Esophagus muscularis mucosa (tissue), 4 donors: ENCODE data around the gene OR4L1. TPM values are rescaled to one million over a fixed set of nuclear protein-coding genes. Genes with fewer than 3 reads are reported as not detected.

Experiments used
- DNase-seq: peaks from one replicate; pipeline ENCODE4 v3.0.0-alpha.2; 2017; ENCODE audit errors: extremely low spot score
- H3K27ac ChIP-seq, 4 donors: fragments of 200-600 bp; sonication (generic); replicated peaks in 1 of 4; 1 replicate in 3 of 4; 2 replicates in 1 of 4; pipeline ENCODE4 v1.5.1; 2016 to 2019; ENCODE audit warnings: mild to moderate bottlenecking in 1 of 4
- H3K27me3 ChIP-seq, 4 donors: fragments of 200-600 bp; sonication (generic); one replicate each; pipeline versions ENCODE4 v1.5.1 to v1.6.0; 2016 to 2019
- H3K36me3 ChIP-seq, 4 donors: fragments of 200-600 bp; sonication (generic); one replicate each; pipeline ENCODE4 v1.5.1; 2016 to 2019
- H3K4me1 ChIP-seq, 4 donors: fragments of 200-600 bp; sonication (generic); one replicate each; pipeline ENCODE4 v1.5.1; 2016 to 2019
- H3K4me3 ChIP-seq, 4 donors: fragments of 200-600 bp; sonication (generic); 1 replicate in 2 of 4; 2 replicates in 2 of 4; pipeline ENCODE4 v1.5.1; 2016 to 2019; ENCODE audit warnings: mild to moderate bottlenecking in 4 of 4, moderate library complexity in 1 of 4
- H3K9me3 ChIP-seq, 4 donors: fragments of 200-600 bp; sonication (generic); 1 replicate in 3 of 4; 2 replicates in 1 of 4; pipeline ENCODE4 v1.5.1; 2016 to 2019
- CTCF ChIP-seq, 3 experiments: fragments of 200-600 bp in 2 of 3; fragments of 450-650 bp in 1 of 3; sonication (generic) in 2 of 3; IDR thresholded peaks; one replicate each; pipeline ENCODE4 v1.5.1; 2017 to 2019; ENCODE audit warnings: antibody characterized with exemption in 3 of 3, mild to moderate bottlenecking in 2 of 3, moderate library complexity in 1 of 3
- EP300 ChIP-seq: sonication (generic); formaldehyde crosslinking; IDR thresholded peaks from one replicate; pipeline ENCODE4 v1.6.1; 2017; ENCODE audit warnings: antibody characterized with exemption
- POLR2A ChIP-seq: fragments of 450-650 bp; IDR thresholded peaks from one replicate; pipeline ENCODE4 v1.6.1; 2017; ENCODE audit warnings: antibody characterized with exemption, moderate library complexity, mild to moderate bottlenecking, low read depth
- POLR2AphosphoS5 ChIP-seq, 2 donors: sonication (generic); formaldehyde crosslinking; IDR thresholded peaks; one replicate each; pipeline ENCODE4 v1.6.1; 2017; ENCODE audit warnings: antibody characterized with exemption in 2 of 2
- WGBS: methylation state at CpG from one replicate; pipeline ENCODE4 v1.1.5; 2018; 5-methylcytosine and 5-hydroxymethylcytosine counted together
- intact Hi-C: fragments of 100-400 bp; cut with DNase I; formaldehyde crosslinking; loops from one replicate; pipeline ENCODE4 v1.15.1; 2023
- total RNA-seq, 4 donors: library from RNA; depleted of rRNA; stranded (reverse); fragments of >200 nt; gene quantifications; one replicate each; pipeline versions ENCODE4 v1.1.0 to v1.2.1, GENCODE V29; 2016

Gene OR4L1
- total RNA-seq = not detected

DNA sequence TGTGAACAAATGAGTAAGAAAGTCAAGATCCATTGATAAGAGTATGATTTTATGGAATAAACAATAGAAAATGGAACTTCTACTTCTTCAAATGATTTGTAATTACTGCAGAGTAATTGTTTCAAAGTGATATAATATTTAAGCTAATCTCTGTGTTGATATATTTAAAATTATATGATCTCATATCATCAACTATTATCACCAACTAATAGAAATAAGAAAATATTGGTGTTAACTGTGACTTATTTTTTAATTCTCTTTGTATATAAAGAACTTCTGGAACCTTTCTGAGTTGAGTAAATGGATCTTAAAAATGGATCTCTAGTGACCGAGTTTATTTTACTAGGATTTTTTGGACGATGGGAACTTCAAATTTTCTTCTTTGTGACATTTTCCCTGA is at the start of gene OR4L1:
Gene OR4L1, plus strand, starts transcription at position 301 of the 400 bp plus-strand sequence. Its CDS starts 0 bp downstream, at position 301.
- Histone ChIP-seq H3K4me3 (no peak within 1 kb of the TSS), H3K27ac (no peak within 1 kb of the TSS), H3K36me3 (no peaks in the 10 kb centered on the region), H3K4me1 (no peaks in the 10 kb centered on the region), H3K27me3 (peaks cover 0 to 3% (median 0%) of the 10 kb centered on the region in 4 donors), H3K9me3 (peaks cover 0 to 12% (median under 1%) of the 10 kb centered on the region in 4 donors)
- intact Hi-C loops = no loop called here
- 59% methylated on average over 2 of the region's 2 CpGs for WGBS
- DNase-seq = no peak
- TF ChIP-seq POLR2A (no peak), EP300 (no peak), CTCF (IDR thresholded peaks at IDR 0.05) (no peak), POLR2AphosphoS5 (IDR thresholded peaks at IDR 0.05) (no peak)

DNA sequence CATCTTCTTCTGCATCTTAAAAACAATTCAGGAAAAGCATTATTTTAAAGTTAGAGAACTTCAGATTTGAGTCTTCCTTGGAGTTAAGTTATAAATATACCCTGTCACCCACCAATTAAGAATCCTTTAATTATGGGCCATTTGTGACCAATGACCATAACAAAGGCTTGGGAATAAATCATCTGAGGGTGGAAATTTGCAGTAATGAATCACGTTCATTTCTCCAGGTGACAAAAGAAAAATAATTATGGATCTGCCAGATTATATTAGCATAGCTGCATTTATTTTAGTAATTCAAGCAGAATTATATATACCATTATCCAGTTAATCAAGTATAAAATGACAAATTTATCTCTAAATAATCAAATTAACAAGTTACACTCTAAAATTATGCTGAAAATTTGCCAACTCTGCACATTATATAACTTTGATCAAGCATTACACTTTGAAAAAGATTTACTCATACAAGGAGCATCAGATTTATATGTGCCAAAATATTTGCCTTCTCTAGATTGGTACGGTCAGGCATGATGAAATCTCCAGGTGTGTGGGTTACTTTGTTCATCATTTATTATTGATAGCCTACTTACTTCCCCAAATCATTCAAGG is 40.5 kb upstream of the OR4L1 start, which contains the start of gene OR4K14:
Gene OR4K14, minus strand, starts transcription at position 51 of the 609 bp plus-strand sequence. CDS start 4,114 bp downstream, outside the sequence.
- Histone ChIP-seq H3K27ac (no peak within 1 kb of the TSS), H3K4me1 (no peaks in the 10 kb centered on the region), H3K27me3 (no peaks in the 10 kb centered on the region), H3K4me3 (no peak within 1 kb of the TSS), H3K9me3 (peaks cover 0 to 2% (median 0%) of the 10 kb centered on the region in 4 donors), H3K36me3 (no peaks in the 10 kb centered on the region)
- TF ChIP-seq CTCF (IDR thresholded peaks at IDR 0.05) = no peak
- no peak for TF ChIP-seq POLR2AphosphoS5 (IDR thresholded peaks at IDR 0.05)
- TF ChIP-seq POLR2A = no peak
- TF ChIP-seq EP300 = no peak
- WGBS = 42% methylated on average over 2 of the region's 2 CpGs
- intact Hi-C loops = no loop called here
- no peak for DNase-seq

GRCh38 chr14:20031058-20031457 is 28.8 kb upstream of the OR4L1 start:
- H3K4me3 ChIP-seq = no peak overlapping the region
- WGBS = 62% methylated on average over 6 of the region's 6 CpGs
- intact Hi-C loops = no loop called here
- H3K36me3 ChIP-seq = no peaks in the 10 kb centered on the region
- DNase-seq = no peak
- no peaks in the 10 kb centered on the region for H3K27me3 ChIP-seq
- no peak overlapping the region for H3K27ac ChIP-seq
- H3K4me1 ChIP-seq = no peaks in the 10 kb centered on the region
- H3K9me3 ChIP-seq = no peaks in the 10 kb centered on the region
- TF ChIP-seq CTCF (IDR thresholded peaks at IDR 0.05) (no peak), POLR2A (no peak), EP300 (no peak), POLR2AphosphoS5 (IDR thresholded peaks at IDR 0.05) (no peak)

GRCh38 chr14:20035449-20035848 is 24.4 kb upstream of the OR4L1 start:
- no peak for DNase-seq
- Histone ChIP-seq H3K27ac (no peak overlapping the region), H3K4me1 (no peaks in the 10 kb centered on the region), H3K9me3 (no peaks in the 10 kb centered on the region), H3K4me3 (no peak overlapping the region), H3K27me3 (no peaks in the 10 kb centered on the region), H3K36me3 (no peaks in the 10 kb centered on the region)
- TF ChIP-seq EP300 (no peak), POLR2A (no peak), POLR2AphosphoS5 (IDR thresholded peaks at IDR 0.05) (no peak), CTCF (IDR thresholded peaks at IDR 0.05) (no peak)
- intact Hi-C loops = no loop called here
- 66% methylated on average over 3 of the region's 3 CpGs for WGBS

DNA sequence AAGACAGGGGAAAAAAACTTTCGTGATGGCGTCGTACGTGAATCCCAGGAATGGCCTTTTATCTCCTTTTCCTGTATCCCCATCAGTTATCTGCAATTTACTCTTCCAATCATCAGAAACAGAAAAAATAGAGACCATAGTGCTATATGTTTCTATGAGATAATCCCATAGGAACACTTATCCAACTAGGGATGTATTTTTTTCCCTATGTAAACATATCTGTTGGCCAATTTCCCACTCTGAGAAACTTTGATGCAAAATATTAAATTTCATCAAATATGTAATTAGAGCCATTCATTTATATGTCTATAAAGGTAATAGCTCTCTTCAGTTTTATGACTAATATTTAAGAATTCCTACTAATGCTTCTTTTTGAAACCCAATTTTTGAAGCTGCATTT is 23.9 kb upstream of the OR4L1 start, which contains the start of gene OR4K13:
Gene OR4K13, minus strand, starts transcription at position 101 of the 400 bp plus-strand sequence. CDS start 1,280 bp downstream, outside the sequence.
- H3K9me3 ChIP-seq = no peaks in the 10 kb centered on the region
- no peaks in the 10 kb centered on the region for H3K27me3 ChIP-seq
- intact Hi-C loops = no loop called here
- H3K36me3 ChIP-seq = no peaks in the 10 kb centered on the region
- no peak for DNase-seq
- no peak within 1 kb of the TSS for H3K27ac ChIP-seq
- no peak within 1 kb of the TSS for H3K4me3 ChIP-seq
- H3K4me1 ChIP-seq = no peaks in the 10 kb centered on the region
- 91% methylated on average over 4 of the region's 4 CpGs for WGBS
- TF ChIP-seq POLR2AphosphoS5 (IDR thresholded peaks at IDR 0.05) (no peak), POLR2A (no peak), EP300 (no peak), CTCF (IDR thresholded peaks at IDR 0.05) (no peak)
